GM21390 (cell line): ENCODE measurements around the gene SPANXA1.
"Not testable (repeated sequence)": the region's sequence is repeated elsewhere in the genome, so short reads cannot be mapped to it uniquely, and the experiment has no call there.

ENCODE experiments used
- ATAC-seq: cut with Tn5 transposase; IDR thresholded peaks from one replicate; pipeline ENCODE4 v1.9.1; 2021; ENCODE audit not compliant: unreplicated experiment

SPANXA1 gene

GRCh38 chrX:141584638-141585037, at the start of gene SPANXA1:
Gene SPANXA1 (minus strand): TSS chrX:141584738. CDS start chrX:141584678, 60 bp downstream.
- ATAC-seq, result not testable (repeated sequence)

GRCh38 chrX:141632124-141632523, 47.6 kb upstream of the SPANXA1 start:
- ATAC-seq, result no peak

- no peak for ATAC-seq
These were observed 34.8 kb upstream of the SPANXA1 start for GRCh38 chrX:141619336-141619735.

GRCh38 chrX:141609111-141609510, 24.6 kb upstream of the SPANXA1 start:
- no peak for ATAC-seq

- ATAC-seq, result not testable (repeated sequence)
These were observed 4.9 kb upstream of the SPANXA1 start, which contains the start of gene SPANXA2 for GRCh38 chrX:141589408-141589807. Gene SPANXA2 (plus strand): TSS chrX:141589708. CDS start chrX:141589768, 60 bp downstream.

GRCh38 chrX:141542551-141542950, 42.0 kb downstream of the SPANXA1 start:
- not testable (repeated sequence) for ATAC-seq
